Inferior parietal cortex (tissue), 1 donor: ENCODE data around the gene ARHGEF7.
A peak's percentile ranks its signal among the peaks of the same experiment; 100 is the strongest.

Experiments
- DNase-seq: peaks from one replicate; pipeline ENCODE4 v3.0.0-alpha.2; 2016; ENCODE audit errors: extremely low spot score

Gene ARHGEF7

GRCh38 chr13:111219950-111220349 is 104.8 kb downstream of the ARHGEF7 start:
- no peak for DNase-seq

GRCh38 chr13:111225166-111225565 is 110.1 kb downstream of the ARHGEF7 start:
- no peak for DNase-seq

- DNase-seq, result no peak
These were observed 110.9 kb downstream of the ARHGEF7 start for GRCh38 chr13:111225810-111226546.

- DNase-seq, result no peak
These were observed 112.3 kb downstream of the ARHGEF7 start for GRCh38 chr13:111227405-111227804.

DNA sequence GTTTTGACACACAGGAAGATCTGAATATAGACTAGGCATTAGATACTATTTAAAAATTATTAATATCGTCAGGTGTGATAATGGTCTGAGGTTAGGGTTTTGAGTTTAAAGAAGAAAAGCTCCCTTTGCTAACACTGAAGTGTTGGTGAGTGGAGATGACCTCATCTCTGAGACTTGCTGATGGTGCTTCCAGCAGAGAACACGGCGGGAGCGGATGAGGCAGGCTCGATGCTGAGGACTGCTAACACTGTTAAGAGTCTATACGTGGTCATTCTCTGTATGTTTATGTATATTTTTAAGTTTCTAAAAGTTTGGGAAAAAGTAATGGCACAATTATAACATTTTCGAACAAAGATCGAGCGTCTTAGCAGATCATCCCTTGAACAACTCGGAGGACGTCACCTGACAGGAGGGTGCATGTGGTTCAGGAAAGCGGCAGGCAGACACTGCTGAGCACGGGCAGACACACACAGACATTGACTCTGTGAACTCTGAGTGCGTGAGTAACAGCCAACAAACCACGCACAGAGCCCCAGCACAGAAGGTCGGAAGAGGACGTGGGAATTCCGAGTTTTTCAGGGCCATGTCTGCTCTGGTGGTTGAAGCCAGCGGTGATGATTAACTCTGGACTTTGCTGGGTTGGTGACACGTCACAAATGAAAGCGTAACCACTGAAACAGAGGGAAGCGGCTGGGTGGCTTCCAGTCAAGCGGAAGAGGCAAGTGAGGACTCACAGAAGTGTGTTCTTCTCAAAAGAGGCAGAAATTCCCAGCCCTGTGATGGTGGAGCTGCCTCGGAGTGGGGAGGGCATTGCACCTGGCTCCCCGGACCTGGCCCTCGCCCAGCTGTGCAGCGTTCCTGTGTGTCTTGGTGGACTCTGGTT is 113.4 kb downstream of the ARHGEF7 start:
- no peak for DNase-seq

GRCh38 chr13:111230385-111230930 is 115.3 kb downstream of the ARHGEF7 start:
- no peak for DNase-seq

- no peak for DNase-seq
These were observed 117.1 kb downstream of the ARHGEF7 start for GRCh38 chr13:111232191-111232590.

GRCh38 chr13:111233080-111233479 is 118.0 kb downstream of the ARHGEF7 start:
- DNase-seq, result no peak

DNA sequence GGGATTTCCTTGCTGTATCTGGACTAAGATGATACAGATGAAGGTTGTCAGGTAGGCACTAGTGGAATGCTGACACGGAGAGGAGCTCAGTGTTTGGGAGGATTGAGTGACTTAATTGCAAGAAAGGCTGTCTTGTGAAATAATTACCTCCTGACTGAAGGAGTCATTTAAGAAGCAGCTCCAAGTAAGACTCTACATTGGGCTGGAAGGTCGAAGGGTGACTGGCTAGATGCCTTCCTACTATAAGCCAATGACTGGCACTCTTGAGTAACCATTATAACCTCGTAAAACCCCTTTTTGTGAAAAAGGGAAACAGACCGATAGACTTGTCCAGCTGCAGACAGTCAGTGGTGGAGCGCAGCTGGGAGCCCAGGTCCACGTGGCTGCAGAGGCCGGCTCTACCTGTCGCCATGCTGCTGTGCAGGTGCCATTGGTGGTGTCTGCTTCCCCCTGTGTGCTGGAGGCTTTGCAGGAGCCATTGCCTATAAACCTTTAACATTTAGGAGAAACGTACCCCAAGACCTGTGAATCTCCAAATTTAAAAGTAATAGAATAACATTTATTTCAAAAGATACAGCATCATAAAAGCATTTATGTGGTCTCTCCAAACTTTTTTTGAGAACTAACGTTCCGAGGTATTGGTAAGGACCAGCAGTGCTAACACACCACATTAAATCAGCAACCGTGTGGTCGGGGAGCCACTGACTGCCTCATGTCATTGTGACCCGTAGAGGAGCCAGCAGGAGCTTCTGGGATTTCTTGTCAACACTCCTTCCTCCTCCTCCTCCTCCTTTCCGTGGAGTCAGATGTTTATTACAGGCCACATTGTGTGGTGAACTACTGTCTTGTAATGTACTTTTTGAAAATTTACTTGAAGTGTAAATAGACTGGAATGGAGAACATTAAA is 124.9 kb downstream of the ARHGEF7 start:
- no peak for DNase-seq

GRCh38 chr13:111241006-111241755 is 126.1 kb downstream of the ARHGEF7 start:
- DNase-seq, result peak; percentile 85

GRCh38 chr13:111241862-111242261 is 126.8 kb downstream of the ARHGEF7 start:
- no peak for DNase-seq

- DNase-seq, result no peak
These were observed 127.5 kb downstream of the ARHGEF7 start for GRCh38 chr13:111242585-111242984.

DNA sequence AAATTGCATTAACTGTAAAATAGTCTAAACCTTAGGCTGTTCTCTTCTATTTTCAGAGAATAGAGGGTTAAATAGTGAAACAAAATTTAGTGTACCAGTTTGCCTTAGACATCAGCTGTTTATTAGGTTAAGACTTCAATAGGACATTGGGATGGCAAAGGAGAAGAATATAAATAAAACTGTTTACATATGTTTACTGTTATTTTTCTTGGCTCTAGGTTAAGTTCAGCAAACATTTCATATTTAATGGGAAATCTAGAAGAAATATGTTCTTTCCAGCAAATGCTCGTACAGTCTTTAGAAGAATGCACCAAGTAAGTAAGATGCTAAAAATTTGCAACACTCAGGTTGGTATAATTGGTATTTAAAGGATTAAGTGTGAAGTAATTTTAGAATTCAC is 128.9 kb downstream of the ARHGEF7 start:
- DNase-seq, result no peak

DNA sequence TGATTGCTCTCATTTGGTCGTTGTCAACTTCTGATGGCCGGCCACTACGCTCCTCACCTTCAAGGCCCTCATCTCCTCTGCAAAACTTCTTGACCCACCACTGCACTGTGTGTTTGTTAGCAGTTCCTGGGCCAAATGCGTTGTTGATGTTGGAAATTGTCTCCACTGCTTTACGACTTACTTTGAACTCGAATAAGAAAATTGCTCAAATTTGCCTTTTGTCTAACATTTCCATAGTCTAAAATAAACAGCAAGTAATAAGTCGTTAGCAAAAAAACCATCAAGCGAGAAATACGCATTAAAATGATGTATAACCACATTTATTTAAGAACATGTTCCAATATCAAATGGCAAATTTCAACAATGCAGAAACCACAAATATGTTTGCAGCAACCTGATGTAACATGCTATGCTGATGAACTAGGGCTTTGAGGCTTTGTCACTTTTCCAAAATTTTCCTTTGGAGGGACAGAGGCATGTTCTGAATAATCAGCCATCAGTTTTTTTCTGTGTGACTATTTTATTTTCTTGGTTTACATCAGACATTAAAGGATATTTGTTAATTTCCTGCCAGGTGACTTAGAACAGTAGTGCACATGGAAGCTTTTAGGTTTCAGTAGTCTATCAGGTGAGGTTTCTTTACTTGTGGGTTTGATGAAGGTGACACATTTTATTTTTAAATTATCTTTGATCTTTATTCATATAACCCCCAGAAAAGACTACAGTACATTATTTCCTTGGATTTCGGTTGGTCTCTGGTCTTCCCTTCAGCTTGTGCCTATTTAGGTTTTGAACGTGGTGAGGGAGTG is 130.7 kb downstream of the ARHGEF7 start:
- no peak for DNase-seq

DNA sequence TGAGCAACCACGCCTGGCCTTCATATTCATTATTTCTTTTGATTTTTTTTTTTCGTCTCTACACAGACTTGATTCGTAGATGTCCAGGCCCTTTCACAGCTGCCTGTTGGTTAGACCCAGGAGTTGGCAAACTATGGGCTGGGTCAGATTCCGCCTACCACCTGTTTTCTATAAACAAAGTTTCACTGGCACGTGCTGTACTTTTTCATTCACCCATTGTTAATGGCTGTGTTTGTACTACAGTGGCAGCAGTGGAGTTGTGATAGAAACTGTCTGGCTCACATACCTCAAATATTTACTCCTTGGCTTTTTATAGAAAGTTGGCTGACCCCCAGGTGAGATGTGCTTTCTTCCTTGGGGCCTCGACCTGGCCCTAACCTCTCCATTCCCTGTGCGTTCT is 132.4 kb downstream of the ARHGEF7 start:
- DNase-seq, result no peak

DNA sequence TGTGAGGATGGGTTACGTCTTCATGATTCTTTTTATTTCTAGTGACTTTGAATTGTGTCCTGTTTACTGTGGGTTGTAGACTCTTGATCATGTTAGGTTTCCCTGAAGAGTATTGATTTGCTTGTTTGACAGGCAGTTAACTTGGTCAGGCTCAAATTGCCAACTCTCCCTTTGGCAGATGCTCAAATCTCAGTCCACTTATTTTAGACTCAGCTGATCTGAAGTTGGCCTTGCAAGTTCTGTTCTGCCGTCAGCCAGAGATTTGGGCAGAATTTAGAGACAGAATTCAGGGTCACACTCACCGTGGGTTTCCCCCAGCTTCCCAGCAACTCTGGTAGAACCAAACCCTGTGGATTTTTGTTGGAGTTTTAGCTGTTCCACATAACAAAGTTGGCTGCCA is 133.7 kb downstream of the ARHGEF7 start:
- DNase-seq, result no peak

GRCh38 chr13:111249637-111250360 is 134.7 kb downstream of the ARHGEF7 start:
- DNase-seq, result no peak

GRCh38 chr13:111251646-111252445 is 136.7 kb downstream of the ARHGEF7 start:
- no peak for DNase-seq
